ENCODE measurements around the gene NCDN.

The NCDN gene

DNA sequence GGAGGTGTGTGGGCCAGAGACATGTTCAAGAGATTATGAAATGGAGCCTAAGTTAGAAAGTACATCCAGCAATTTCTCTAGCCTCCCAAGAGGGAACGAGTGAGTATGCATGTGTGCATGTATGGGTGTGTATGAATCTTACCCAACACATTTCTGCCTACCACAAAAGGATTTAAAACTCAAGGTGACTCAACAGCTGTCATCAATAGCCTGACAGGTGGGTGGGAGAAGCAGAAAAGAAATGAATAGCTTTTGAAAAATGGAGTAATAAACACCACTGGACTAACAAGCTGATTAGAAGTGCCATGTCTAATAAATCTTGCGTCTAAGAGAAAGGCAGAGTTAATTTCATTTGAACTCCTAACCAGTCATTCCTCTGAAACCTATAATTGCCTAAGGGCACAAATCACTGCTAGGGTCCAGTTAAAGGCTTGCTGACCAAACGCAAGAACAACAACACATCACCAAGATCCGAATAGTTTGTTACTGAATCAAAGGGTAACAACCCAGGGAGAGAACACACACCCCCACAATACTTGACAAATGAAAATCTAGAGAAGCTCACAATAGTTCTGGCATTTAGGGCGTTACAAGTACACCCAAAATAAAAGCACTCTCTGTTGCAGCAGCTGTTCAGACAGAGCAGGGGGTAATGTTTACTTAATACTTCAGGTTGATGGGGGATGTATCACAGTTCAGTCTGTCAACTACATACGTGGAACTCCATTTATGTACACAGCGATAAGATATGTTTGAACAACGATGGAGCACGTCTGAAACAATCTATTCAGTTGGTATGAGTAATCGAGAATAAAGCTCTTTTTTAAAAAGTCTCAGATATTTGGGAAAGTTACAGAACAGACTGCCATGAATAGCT, 1.8 kb upstream of the NCDN start:
- no peak for DNase-seq

- DNase-seq: no peak
These were observed 998 bp upstream of the NCDN start for GRCh38 chr1:35556484-35557117.

GRCh38 chr1:35557118-35557610, 435 bp upstream of the NCDN start, which contains the start of gene KIAA0319L:
TSS of gene KIAA0319L (minus strand) at chr1:35557403. CDS start at chr1:35554491, 2,912 bp downstream.
- peak; percentile 83 for DNase-seq

DNA sequence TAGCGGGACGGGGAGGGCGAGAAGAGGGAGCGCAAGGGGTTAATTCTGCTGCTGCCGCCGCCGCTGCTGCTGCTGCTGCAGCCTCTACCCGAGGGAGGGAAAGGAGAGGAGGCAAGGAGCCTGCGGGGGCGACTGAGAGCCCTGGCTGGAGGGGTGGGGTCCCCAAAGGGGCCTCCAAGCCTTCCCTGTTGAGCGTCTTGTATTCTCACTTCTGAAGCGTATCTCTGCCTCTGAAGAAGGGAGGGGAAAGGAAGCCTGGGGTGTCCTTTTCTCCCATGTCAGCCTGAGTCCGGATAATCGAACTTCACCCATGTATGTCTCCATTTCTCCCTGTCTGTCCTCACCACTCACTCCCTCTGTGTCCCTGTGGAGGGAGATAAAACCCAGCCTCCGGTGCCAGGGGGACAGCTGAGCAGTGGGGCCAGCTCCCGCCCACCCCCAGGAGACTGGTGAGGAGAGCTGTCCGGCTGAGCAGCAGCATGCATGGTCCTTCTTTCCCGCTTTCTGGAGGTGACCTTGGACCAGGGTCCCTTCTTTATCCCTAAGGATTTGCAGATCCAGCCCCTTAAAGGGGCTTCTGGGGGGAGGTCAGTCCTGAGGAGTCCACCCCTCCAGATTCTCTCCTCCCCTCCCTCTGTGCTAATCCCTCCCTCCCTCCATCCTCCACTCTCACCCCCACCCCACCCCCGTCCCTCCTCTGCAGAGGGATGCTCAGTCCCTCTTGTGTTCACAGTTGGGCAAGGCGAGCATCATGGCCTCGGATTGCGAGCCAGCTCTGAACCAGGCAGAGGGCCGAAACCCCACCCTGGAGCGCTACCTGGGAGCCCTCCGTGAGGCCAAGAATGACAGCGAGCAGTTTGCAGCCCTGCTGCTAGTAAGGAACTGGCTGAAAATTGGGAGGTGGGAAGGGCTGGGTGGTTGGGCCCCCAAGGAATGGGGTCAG, 1.0 kb downstream of the NCDN start:
- DNase-seq: no peak

- DNase-seq: no peak
These were observed 1.8 kb downstream of the NCDN start for GRCh38 chr1:35559317-35559944.

GRCh38 chr1:35560256-35561225, 2.9 kb downstream of the NCDN start:
- no peak for DNase-seq

GRCh38 chr1:35561297-35561971, 3.8 kb downstream of the NCDN start:
- DNase-seq: no peak

DNA sequence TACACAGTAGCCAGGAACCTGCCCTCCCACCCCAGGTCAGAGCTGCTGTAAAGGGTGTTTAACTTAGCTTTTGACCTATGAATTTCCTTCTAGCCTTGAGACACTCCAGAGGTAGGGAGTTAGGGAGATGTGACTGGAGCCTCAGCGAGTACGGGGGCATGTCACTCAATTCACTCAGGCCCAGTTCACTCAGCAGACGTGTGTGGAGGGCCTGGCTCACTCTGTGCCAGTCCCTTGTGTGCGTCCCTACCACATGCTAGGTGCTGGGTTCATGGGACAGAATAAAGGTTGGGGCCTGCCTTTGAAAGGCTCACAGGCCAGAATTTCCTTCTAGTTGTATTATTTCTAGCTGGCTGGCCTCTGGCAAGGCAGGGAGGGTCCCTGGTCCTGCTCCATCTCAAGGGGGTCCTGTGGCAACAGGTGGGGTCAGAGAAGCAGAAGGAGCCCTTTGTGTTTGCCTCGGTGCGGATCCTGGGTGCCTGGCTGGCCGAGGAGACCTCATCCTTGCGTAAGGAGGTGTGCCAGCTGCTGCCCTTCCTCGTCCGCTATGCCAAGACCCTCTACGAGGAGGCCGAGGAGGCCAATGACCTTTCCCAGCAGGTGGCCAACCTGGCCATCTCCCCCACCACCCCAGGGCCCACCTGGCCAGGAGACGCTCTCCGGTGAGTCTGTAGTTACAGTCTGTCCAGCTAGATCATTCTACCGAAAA, 4.5 kb downstream of the NCDN start:
- DNase-seq: no peak

DNA sequence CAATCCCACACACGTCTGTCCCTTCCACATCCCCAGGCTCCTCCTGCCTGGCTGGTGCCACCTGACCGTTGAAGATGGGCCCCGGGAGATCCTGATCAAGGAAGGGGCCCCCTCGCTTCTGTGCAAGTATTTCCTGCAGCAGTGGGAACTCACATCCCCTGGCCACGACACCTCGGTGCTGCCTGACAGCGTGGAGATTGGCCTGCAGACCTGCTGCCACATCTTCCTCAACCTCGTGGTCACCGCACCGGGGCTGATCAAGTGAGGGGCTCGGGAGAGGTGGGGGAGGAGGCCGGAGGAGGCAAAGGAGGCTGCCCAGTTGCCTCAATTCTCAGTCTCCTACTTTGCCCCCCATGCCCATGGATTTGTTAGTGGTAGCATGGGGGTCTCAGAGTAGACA, 5.6 kb downstream of the NCDN start:
- DNase-seq: no peak

GRCh38 chr1:35564037-35564883, 6.7 kb downstream of the NCDN start:
- DNase-seq: peak; percentile 83

GRCh38 chr1:35564884-35565741, 7.5 kb downstream of the NCDN start:
- no peak for DNase-seq

DNA sequence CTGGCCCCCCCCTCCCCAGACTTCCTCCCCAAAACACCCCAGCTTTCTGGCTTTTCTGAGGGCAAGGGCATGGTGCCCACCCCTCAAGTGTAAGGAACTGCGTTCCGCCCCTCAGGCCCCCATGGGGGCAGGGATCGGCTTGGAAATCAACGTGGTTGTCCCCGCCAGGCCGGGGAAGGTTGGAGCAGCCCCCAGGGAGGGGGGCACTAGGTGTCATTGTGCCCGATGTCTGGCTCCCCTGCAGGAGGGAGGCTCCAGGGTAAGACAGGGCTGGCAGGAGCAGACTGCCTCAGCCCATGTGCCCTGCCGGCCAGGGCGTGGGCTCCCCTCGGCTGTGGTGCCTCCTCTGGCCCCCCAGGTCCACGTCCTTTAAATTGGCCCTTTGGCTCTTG, 8.1 kb downstream of the NCDN start:
- DNase-seq: no peak

DNA sequence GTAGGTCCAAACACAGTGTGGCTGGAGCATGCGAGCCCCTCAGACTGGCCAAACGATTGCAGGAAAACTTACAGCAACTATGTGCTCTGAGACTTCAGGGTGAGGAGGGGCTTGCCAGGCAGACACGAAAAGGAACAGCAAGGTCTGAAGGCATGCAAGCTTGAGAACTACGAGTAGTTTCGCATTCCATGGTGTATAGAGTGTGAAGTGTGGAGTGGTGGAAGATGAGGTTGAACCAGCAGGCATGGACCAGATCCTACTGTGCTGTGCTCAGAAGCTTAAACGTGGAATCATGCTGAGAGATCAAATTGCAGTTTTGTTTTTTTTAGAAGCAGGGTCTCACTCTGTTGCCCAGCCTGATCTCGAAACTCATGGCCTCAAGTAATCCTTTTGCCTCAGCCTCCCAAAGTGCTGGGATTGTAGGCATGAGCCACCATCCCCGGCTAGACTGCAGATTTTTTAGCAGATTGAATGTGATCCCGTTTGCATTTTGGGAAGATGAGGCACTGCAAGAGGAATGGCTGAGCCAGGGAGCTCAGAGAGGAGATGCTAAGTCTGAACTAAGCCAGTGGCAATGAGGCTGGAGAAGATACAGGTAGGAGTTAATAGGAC, 10.5 kb downstream of the NCDN start:
- no peak for DNase-seq

DNA sequence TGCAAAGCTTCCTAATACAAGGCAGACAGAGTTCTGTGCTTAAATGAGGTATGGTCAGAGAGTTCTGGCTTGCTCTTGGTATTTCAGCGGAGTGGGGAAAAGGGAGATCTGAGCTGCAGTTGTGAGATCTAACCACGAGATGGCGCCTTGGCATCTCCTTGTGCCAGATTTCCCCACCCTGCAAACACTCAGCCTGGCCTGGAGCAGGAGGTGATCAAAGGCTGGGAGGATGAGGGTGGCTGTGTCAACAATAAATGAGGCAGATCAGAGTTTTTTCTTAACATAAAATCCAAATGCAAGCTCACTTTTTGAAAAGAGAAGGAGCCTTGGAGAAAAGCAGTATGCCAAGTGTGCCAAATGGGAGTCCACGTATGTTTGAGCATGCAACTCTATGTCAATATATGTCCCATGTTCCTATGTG, 11.4 kb downstream of the NCDN start:
- peak; percentile 59 for DNase-seq

DNA sequence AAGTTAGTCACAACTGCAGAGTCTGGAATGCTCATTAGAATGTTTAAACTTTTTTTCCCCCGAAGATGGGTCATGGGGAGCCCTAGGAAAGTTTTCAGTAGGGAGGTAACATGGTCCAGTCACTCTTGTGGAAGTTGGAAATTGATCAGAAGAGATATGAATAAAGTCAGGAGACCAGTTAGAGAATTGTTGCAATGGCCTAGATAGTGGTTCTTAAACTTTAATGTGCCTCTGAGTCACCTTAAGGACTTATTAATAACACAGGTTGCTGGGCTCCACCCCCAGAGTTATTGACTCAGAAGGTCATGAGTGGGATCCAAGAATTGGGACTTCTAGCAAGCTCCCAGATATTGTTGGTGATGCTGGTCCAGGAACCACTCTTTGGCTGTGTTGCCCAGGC, 12.3 kb downstream of the NCDN start:
- DNase-seq: no peak

- no peak for DNase-seq
These were observed 13.1 kb downstream of the NCDN start for GRCh38 chr1:35570589-35571137.

DNA sequence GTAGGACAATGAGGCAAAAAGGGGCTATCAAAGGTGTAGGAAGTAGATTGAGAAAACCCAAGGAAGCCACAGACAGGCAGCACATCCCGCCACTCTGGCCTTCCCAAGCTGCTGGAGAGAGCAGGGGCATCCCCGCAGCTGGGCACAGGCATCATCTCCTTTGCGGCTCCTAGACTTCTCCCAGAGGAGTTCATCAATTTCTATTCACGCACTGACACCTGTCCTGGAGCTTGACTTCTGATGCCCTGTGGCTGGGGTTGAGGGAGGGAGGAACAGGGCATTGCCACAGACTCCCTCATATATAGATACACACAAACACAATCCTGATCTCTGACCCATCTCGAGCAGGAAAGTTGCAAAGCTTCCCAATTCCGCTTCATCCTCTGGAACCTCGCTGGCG, 13.7 kb downstream of the NCDN start:
- no peak for DNase-seq
